ENCODE data around the gene FTCDNL1.

DNA sequence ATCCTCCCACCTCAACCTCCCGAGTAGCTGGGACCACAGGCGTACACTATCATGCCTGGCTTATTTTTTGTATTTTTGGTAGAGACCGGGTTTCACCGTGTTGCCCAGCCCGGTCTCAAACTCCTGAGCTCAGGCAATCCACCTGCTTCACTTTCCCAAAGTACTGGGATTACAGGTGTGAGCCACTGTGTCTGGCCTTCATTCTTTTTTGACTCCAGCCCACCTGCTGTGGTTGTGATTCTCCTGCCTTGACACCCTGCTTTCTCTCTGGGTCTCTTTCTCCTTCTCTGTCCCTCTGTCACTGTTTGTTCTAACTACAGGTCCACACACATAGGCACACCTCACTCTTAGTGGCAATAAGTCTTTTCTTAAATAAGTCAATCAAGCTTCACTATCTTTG is 85.3 kb downstream of the FTCDNL1 start:
- TF ChIP-seq, protein P1, sequence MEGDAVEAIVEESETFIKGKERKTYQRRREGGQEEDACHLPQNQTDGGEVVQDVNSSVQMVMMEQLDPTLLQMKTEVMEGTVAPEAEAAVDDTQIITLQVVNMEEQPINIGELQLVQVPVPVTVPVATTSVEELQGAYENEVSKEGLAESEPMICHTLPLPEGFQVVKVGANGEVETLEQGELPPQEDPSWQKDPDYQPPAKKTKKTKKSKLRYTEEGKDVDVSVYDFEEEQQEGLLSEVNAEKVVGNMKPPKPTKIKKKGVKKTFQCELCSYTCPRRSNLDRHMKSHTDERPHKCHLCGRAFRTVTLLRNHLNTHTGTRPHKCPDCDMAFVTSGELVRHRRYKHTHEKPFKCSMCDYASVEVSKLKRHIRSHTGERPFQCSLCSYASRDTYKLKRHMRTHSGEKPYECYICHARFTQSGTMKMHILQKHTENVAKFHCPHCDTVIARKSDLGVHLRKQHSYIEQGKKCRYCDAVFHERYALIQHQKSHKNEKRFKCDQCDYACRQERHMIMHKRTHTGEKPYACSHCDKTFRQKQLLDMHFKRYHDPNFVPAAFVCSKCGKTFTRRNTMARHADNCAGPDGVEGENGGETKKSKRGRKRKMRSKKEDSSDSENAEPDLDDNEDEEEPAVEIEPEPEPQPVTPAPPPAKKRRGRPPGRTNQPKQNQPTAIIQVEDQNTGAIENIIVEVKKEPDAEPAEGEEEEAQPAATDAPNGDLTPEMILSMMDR (conservative IDR thresholded peaks at IDR 0.05; ENCODE audit: low read depth, low read length) = no peak
- TF ChIP-seq EZH2 (IDR thresholded peaks at IDR 0.05; ENCODE audit: low read length, unreplicated experiment) (no peak), EZH2phosphoT487 (IDR thresholded peaks at IDR 0.05; ENCODE audit: borderline replicate concordance, low read length) (no peak)

Measured in PC-3 (cell line).